ENCODE results near the gene RABGGTA.

- TF ChIP-seq CTCF (IDR thresholded peaks at IDR 0.05; ENCODE audit: low read depth, low read length, poor library complexity, severe bottlenecking) (no peak), EZH2phosphoT487 (IDR thresholded peaks at IDR 0.05; ENCODE audit: borderline replicate concordance, low read length) (no peak)
Observed at GRCh38 chr14:24316597-24316950, 45.2 kb upstream of the RABGGTA start.
